ENCODE data around the gene TUBAL3.

The TUBAL3 gene

DNA sequence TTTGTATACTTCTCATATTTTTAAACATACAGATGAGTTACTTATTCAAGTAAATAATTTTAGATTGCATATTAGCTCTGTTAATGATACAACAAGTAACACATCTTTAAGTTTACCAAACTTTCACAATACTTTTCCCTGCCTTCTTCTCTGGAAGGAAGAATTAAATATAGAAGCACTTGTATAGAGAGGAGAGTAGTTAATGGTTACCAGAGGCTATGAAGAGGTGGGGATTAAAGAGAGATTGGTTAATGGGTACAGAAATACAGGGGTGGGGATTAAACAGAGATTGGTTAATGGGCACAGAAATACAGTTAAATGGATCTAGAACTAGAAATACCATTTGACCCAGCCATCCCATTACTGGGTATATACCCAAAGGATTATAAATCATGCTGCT lies 59.9 kb downstream of the TUBAL3 start:
- H3K27me3 ChIP-seq (ENCODE audit: control insufficient read depth, insufficient read depth, low read length): no peaks in the 10 kb centered on the region
- H3K4me3 ChIP-seq (ENCODE audit: low read depth, low read length): no peak overlapping the region
- no peak overlapping the region for H3K27ac ChIP-seq
- no peak overlapping the region for H3K9ac ChIP-seq
- no peaks in the 10 kb centered on the region for H3K4me1 ChIP-seq
- H3K79me2 ChIP-seq: no peaks in the 10 kb centered on the region
- H2AFZ ChIP-seq: no peak overlapping the region
- H3K36me3 ChIP-seq (ENCODE audit: control insufficient read depth, insufficient read depth, low read length): no peaks in the 10 kb centered on the region
- H3K9me3 ChIP-seq (ENCODE audit: control insufficient read depth, low read length): no peaks in the 10 kb centered on the region
- no peak overlapping the region for H3K4me2 ChIP-seq (ENCODE audit: low read length)
- no peak for TF ChIP-seq CTCF (IDR thresholded peaks at IDR 0.05)

DNA sequence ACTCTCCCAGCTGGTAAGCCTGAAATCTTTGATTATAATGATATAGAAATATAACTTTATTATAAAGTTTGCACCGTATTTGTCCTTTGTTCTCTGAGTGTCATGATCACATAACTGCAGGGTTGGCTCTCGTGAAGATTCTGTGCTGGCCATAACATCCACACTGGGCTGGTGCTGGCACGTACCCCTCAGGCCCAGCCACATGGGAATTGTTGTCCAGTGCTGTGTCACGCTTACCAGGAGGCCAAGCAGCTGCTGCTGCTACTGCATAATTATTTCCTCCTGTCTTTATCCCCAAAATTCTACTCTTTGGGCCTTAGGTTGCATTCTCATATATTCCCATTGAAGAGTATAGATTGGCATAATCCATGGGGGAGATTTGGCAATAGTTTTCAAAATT lies 60.6 kb downstream of the TUBAL3 start:
- Histone ChIP-seq H3K9ac (no peak overlapping the region), H2AFZ (no peak overlapping the region), H3K4me2 (ENCODE audit: low read length) (no peak overlapping the region), H3K27me3 (ENCODE audit: control insufficient read depth, insufficient read depth, low read length) (no peaks in the 10 kb centered on the region), H3K4me1 (no peaks in the 10 kb centered on the region), H3K27ac (no peak overlapping the region), H3K79me2 (no peaks in the 10 kb centered on the region), H3K9me3 (ENCODE audit: control insufficient read depth, low read length) (no peaks in the 10 kb centered on the region), H3K36me3 (ENCODE audit: control insufficient read depth, insufficient read depth, low read length) (no peaks in the 10 kb centered on the region), H3K4me3 (ENCODE audit: low read depth, low read length) (no peak overlapping the region)
- no peak for TF ChIP-seq CTCF (IDR thresholded peaks at IDR 0.05)

DNA sequence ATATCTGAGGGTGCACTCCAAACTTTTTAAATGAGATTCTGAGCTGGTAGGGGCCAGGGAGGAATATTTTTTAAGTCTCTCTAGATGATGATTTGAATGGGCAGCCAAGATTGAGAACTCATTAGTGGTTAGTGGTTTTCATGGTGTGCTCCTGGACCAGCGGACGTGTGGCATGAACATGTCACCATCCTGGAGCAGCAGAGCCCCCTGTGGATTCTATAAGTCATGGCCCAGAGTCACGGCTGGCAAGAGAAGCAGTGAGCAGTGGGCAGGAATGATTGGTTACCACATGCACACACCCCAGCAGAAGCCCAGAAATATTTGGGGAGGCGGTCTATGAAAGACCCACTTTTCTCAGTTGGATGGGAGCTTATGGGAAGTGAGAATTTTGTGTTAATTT lies 61.1 kb downstream of the TUBAL3 start:
- Histone ChIP-seq H3K27me3 (ENCODE audit: control insufficient read depth, insufficient read depth, low read length) (no peaks in the 10 kb centered on the region), H3K27ac (no peak overlapping the region), H2AFZ (no peak overlapping the region), H3K9me3 (ENCODE audit: control insufficient read depth, low read length) (no peaks in the 10 kb centered on the region), H3K36me3 (ENCODE audit: control insufficient read depth, insufficient read depth, low read length) (no peaks in the 10 kb centered on the region), H3K9ac (no peak overlapping the region), H3K79me2 (no peaks in the 10 kb centered on the region), H3K4me2 (ENCODE audit: low read length) (no peak overlapping the region), H3K4me3 (ENCODE audit: low read depth, low read length) (no peak overlapping the region), H3K4me1 (no peaks in the 10 kb centered on the region)
- TF ChIP-seq CTCF (IDR thresholded peaks at IDR 0.05): no peak
